Activated naive CD4-positive, alpha-beta T cell treated with Interleukin-2 at 50 U/mL for 16 hours (primary cell): Measurements from ENCODE around the gene FMN1.
"Not testable (repeated sequence)": the region's sequence is repeated elsewhere in the genome, so short reads cannot be mapped to it uniquely, and the experiment has no call there.

Experiments
- DNase-seq: peaks from one replicate; pipeline ENCODE4 v3.0.0-alpha.2; 2020

The FMN1 gene

GRCh38 chr15:32872621-32873283 is 321.8 kb downstream of the FMN1 start:
- no peak for DNase-seq

- no peak for DNase-seq
Measured at GRCh38 chr15:32871883-32872282, 322.6 kb downstream of the FMN1 start.

GRCh38 chr15:32870240-32871033 is 324.1 kb downstream of the FMN1 start:
- DNase-seq, result no peak

DNA sequence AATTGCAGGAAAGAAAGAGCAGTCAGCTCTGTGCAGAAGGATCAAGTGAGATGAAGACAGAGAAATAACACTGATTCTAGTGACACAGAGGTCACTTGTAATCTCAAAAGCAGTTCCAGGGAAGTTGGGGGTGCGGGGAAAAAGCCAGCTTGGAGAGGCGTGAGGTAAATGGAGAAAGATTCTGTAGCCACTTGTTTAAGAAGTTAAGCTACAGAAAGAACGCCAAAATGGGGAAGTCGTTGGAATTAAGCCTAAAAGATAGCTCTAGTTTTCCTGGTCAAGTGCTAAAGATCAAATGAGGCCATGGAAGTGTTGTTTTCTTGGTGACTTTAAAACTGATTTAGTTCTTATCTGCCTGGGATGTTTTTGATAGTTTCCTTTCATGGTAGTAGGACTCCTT is 324.7 kb downstream of the FMN1 start:
- no peak for DNase-seq

GRCh38 chr15:32867313-32867626 is 327.2 kb downstream of the FMN1 start:
- no peak for DNase-seq

GRCh38 chr15:32866454-32867312 is 327.8 kb downstream of the FMN1 start:
- DNase-seq, result no peak

- no peak for DNase-seq
Measured at GRCh38 chr15:32864841-32865240, 329.7 kb downstream of the FMN1 start.

GRCh38 chr15:32864051-32864450 is 330.5 kb downstream of the FMN1 start:
- DNase-seq, result no peak

DNA sequence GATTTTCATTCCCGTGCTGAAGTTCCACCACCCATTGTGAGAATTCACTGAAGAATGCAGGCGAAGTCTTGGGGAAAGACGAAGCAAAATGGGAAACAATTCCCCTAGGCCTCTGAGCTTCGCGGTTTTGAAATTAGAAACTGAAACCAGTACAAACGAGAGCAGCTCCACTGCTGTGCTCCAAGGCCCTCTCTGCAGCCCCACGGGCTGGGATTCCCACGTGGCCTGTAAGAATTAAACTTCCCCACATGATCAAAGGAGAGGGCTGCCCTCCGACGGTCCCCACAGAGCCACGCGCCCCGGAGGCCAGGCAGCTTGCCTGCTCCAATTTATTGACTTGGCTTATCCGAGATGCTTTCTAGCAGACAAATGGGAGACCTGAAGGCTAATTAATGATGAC is 332.8 kb downstream of the FMN1 start:
- DNase-seq, result no peak

DNA sequence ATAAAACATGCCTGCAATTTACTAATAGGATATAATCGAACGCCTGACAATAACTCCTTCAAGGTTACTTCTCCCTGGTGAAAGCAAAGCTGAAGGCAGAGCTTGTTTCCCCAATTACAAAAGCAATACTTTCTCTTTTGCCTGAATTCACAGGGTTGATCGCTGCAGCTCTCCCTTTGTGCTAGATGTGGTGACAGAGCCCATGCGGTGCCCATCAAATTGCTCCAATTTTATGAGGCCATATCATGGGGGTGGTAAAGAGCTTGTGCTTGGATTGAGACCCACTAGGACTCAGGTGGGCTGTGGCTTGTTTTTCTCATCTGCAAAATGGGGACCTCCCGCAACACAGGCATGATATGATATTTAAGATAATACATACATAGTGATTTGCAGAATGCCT is 333.3 kb downstream of the FMN1 start:
- no peak for DNase-seq

GRCh38 chr15:32859996-32860395 is 334.5 kb downstream of the FMN1 start:
- DNase-seq, result no peak

GRCh38 chr15:32859251-32859650 is 335.3 kb downstream of the FMN1 start:
- no peak for DNase-seq

DNA sequence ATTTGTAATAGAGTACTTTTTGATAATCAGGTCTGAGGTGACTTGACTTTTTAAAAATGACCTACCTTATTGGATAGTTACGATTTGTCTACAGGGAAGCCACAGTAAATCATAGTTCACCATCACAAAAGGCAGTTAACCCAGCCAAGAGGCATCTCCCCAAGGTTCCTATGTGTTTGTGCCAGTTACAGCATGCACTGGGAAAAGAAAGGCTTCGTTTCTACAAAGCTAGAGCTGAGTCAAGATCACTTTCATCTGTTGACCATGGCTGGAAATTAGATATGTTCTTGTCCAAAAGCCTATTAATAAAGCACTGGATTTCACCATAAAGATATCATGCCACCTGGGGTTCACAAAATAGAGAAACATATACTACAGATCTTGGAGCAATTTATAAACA is 336.8 kb downstream of the FMN1 start:
- no peak for DNase-seq

GRCh38 chr15:32856753-32857152 is 337.8 kb downstream of the FMN1 start:
- DNase-seq, result no peak

GRCh38 chr15:32855942-32856341 is 338.6 kb downstream of the FMN1 start:
- DNase-seq, result no peak

DNA sequence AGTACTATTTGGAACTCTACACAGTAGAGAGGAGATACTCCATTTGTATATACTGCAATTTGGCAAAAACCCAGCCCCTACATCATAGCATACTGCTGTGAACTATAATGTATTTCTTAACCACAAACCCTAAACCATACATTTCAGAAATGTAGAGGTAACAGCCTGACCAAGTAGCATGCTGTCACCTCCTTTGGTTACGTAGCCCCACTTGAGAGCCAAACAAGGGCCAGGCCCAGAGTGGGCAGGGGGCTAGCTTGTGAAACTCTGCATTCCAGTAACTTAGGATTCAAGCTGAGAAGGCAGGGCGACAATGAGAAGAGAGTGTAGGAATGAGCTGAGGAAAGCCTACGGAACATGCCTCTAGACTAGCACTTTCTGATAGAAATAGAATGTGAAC is 340.9 kb downstream of the FMN1 start:
- no peak for DNase-seq

GRCh38 chr15:32852771-32853170 is 341.7 kb downstream of the FMN1 start:
- DNase-seq, result no peak

DNA sequence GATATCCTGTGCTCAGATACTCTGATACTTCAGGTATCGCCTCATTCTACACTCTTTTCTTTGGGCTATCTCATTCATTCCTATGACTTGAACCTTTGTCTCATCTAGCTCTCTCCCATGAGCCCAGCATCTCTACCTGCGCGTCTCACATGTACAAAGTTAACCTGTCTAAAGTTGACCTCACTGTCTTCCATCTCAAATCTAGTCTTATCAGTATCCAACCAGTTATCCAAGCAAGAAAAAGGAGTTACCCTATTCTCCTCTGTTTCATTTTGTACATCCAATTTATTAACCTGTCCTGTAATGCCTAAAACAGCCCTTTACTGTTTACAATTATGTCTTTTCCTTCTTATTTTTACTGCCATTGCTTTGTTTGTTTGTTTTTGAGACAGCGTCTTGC is 342.5 kb downstream of the FMN1 start:
- no peak for DNase-seq

DNA sequence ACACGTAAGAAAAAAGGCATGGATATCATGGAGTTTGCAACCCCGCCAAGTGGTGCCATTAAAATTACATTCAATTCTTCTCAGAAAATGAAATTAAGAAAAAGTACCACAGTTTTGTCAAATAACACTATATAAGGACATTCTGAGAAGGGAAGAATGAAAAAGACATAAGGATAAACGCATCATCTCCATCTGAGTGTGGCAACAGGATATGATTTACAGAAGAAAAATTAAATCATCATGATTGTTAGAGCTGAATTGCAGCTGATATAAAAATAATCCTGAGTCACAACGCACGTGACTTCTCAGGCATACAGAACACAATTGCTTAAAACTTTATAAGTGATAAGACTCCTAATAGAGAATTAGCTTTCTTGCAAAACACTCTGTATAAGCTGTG is 342.9 kb downstream of the FMN1 start:
- no peak for DNase-seq

DNA sequence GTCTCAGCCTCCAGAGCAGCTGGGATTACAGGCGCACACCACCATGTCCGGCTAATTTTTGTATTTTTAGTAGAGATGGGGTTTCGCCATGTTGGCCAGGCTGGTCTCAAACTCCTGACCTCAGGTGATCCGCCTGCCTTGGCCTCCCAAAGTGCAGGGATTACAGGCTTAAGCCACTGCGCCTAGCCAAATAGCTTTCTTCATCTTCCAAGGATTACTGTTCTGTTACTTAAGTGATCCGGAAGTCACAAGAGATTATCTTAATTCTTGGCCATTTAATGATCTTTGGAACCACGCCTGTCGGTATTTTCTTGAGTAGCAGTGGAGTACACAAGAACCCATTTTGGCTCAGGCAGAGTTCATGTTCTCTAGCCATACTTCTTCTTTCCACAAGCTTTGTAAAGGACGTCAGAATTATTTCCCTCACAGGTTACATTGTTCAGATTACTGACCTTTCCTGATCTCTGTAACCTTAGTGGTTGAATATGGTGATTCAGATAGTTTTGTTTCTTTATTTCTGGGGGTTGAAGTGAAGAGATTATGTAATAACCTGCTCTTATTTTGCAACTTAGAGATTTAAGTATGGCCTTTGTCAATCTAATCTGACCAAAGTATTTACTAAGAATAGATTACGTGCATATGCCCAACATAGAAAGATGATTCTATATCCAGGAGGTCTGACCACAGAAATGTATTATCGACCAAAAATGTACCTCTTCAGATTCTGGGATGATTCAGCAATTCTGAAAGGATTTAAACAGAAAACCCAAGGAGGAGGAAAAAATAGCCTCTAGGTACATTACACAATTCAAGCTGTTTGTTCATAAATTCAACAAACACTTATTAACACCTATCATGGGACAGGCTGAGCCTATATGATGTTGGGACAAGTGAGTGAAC is 344.5 kb downstream of the FMN1 start:
- DNase-seq, result no peak

DNA sequence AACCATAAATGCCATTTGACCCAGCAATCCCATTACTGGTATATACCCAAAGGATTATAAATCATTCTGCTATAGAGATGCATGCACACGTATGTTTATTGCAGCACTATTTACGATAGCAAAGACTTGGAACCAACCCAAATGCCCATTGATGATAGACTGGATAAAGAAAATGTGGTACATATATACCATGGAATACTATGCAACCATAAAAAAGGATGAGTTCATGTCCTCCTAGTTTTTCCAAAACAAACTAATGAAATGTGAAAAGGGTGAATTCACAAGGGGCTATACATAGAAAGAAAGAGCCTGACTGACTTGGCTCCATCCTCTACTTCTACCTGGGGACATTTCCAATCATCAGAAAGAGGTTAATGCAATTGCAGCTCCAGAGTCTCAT is 347.8 kb downstream of the FMN1 start:
- DNase-seq, result not testable (repeated sequence)

DNA sequence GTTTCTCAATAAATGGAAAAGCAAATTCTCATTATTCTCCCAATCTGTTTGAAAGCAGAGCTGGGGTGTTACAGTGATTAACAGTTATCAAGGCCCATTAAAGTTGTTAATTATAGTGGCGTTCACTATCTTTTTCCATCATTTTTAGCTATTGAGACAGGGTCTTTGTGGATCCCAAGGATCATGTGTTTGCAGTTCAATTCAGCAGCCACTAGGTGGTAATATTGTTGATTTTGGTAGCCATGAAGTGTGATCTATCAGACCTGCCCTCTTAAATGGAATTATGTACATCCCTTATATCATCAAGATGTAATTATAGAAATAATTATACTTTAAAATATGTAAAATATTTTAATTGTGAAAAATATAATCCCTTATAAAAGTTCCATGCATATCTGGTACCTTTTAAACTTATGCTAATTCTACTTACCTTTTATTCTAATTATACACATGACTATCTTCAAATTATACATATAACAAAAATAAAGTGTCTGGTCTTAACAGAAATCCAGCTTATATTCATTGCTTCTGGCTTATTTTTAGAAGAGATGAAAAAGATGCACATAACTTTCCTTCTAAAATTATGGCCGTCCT is 350.3 kb downstream of the FMN1 start:
- no peak for DNase-seq
